GM18868 (cell line): Measurements from ENCODE around the gene LRRC14B.
"Not testable (repeated sequence)": the region's sequence is repeated elsewhere in the genome, so short reads cannot be mapped to it uniquely, and the experiment has no call there.

ENCODE experiments used
- ATAC-seq: cut with Tn5 transposase; IDR thresholded peaks from one replicate; pipeline ENCODE4 v1.9.1; 2021; ENCODE audit warnings: mild to moderate bottlenecking, moderate library complexity; ENCODE audit not compliant: unreplicated experiment

The LRRC14B gene

GRCh38 chr5:233426-233825 lies 42.1 kb downstream of the LRRC14B start:
- ATAC-seq: not testable (repeated sequence)

- ATAC-seq: no peak
These were observed 43.2 kb downstream of the LRRC14B start for GRCh38 chr5:234450-234849.

GRCh38 chr5:235527-235926 lies 44.2 kb downstream of the LRRC14B start:
- ATAC-seq: not testable (repeated sequence)

- ATAC-seq: not testable (repeated sequence)
These were observed 46.6 kb downstream of the LRRC14B start for GRCh38 chr5:237931-238330.

- ATAC-seq: not testable (repeated sequence)
These were observed 49.3 kb downstream of the LRRC14B start for GRCh38 chr5:240550-240949.

GRCh38 chr5:241045-241669 lies 49.9 kb downstream of the LRRC14B start:
- ATAC-seq: not testable (repeated sequence)

- not testable (repeated sequence) for ATAC-seq
These were observed 52.5 kb downstream of the LRRC14B start for GRCh38 chr5:243683-244367.

GRCh38 chr5:245717-246116 lies 54.4 kb downstream of the LRRC14B start:
- ATAC-seq: not testable (repeated sequence)
